B cell (primary cell): ENCODE results near the gene CTTN. TPM values are rescaled to one million over a fixed set of nuclear protein-coding genes. Genes with fewer than 3 reads are reported as not detected.
A peak's percentile ranks its signal among the peaks of the same experiment; 100 is the strongest.

ENCODE experiments used
- ATAC-seq: fragments of 200-7000 bp; cut with Tn5 transposase; one replicate; pipeline ENCODE4 v1.10.0; 2021; ENCODE audit warnings: low read depth, mild to moderate bottlenecking, moderate number of reproducible peaks, moderate library complexity
- CTCF ChIA-PET: fragments of 350-600 bp; sonication (Branson Sonifier 250); formaldehyde crosslinking; loops from one replicate; lab custom pipeline; 2021; ENCODE audit warnings: antibody characterized with exemption, inconsistent platforms; lab: Charles Lee
- POLR2A ChIA-PET: fragments of 350-600 bp; sonication (Branson Sonifier 250); formaldehyde crosslinking; loops from one replicate; lab custom pipeline; 2021; ENCODE audit warnings: antibody characterized with exemption; lab: Charles Lee
- DNase-seq: peaks from one replicate; pipeline ENCODE4 v3.0.0; 2013
- H2AFZ ChIP-seq: 2 replicates; pipeline ENCODE4 v1.6.1; 2012; ENCODE audit warnings: mild to moderate bottlenecking, low read depth, low read length; ENCODE audit not compliant: insufficient read depth, poor library complexity, severe bottlenecking
- H3K27ac ChIP-seq, 2 donors: 1 replicate in 1 of 2; 2 replicates in 1 of 2; pipeline ENCODE4 v1.5.1; 2012 to 2013; ENCODE audit warnings: low read length in 2 of 2, mild to moderate bottlenecking in 2 of 2, moderate library complexity in 1 of 2
- H3K27me3 ChIP-seq, 4 experiments: fragments of 200-600 bp in 1 of 4; sonication (generic) in 1 of 4; replicated peaks in 1 of 4; 1 replicate in 2 of 4; 2 replicates in 2 of 4; pipeline versions ENCODE4 v1.6.1 to v1.7.0; 2013 to 2016; ENCODE audit warnings: low read length in 3 of 4, mild to moderate bottlenecking in 2 of 4, mixed read lengths in 1 of 4, moderate library complexity in 1 of 4; ENCODE audit not compliant: insufficient read depth in 4 of 4, control insufficient read depth in 3 of 4; ENCODE audit errors: control extremely low read depth in 1 of 4
- H3K36me3 ChIP-seq, 2 experiments: replicated peaks in 1 of 2; 1 replicate in 1 of 2; 2 replicates in 1 of 2; pipeline versions ENCODE4 v1.6.1 to v1.7.1; 2013; ENCODE audit warnings: low read length in 1 of 2; ENCODE audit not compliant: insufficient read depth in 2 of 2, control insufficient read depth in 1 of 2; ENCODE audit errors: control extremely low read depth in 1 of 2, extremely low read depth in 1 of 2
- H3K4me1 ChIP-seq, 2 donors: fragments of 200-600 bp in 1 of 2; sonication (generic) in 1 of 2; 1 replicate in 1 of 2; 2 replicates in 1 of 2; pipeline versions ENCODE4 v1.5.1 to v1.6.1; 2013 to 2017; ENCODE audit warnings: low read length in 2 of 2; ENCODE audit not compliant: control insufficient read depth in 2 of 2, insufficient read depth in 2 of 2
- H3K4me2 ChIP-seq: replicated peaks from 2 replicates; pipeline ENCODE3; 2012; ENCODE audit warnings: mild to moderate bottlenecking, low read depth, low read length; ENCODE audit not compliant: poor library complexity, severe bottlenecking
- H3K4me3 ChIP-seq, 5 experiments: fragments of 200-600 bp in 1 of 5; sonication (generic) in 1 of 5; 1 replicate in 3 of 5; 2 replicates in 2 of 5; pipeline versions ENCODE4 v1.5.1 to v1.7.0; 2011 to 2016; ENCODE audit warnings: low read length in 4 of 5, mild to moderate bottlenecking in 4 of 5, low read depth in 2 of 5, control low read depth in 1 of 5, moderate library complexity in 1 of 5; ENCODE audit not compliant: insufficient read depth in 1 of 5; ENCODE audit errors: control extremely low read depth in 1 of 5, extremely low read depth in 1 of 5
- H3K79me2 ChIP-seq: fragments of 200-600 bp; sonication (generic); one replicate; pipeline ENCODE4 v1.6.0; 2016; ENCODE audit warnings: low read length; ENCODE audit not compliant: control insufficient read depth, insufficient read depth
- H3K9ac ChIP-seq: fragments of 200-600 bp; sonication (generic); 2 replicates; pipeline ENCODE4 v1.6.1; 2017; ENCODE audit warnings: mild to moderate bottlenecking, low read length, moderate library complexity
- H3K9me3 ChIP-seq, 3 donors: one replicate each; pipeline versions ENCODE4 v1.6.1 to v1.7.1; 2013; ENCODE audit warnings: low read length in 2 of 3; ENCODE audit not compliant: control insufficient read depth in 2 of 3, insufficient read depth in 1 of 3; ENCODE audit errors: control extremely low read depth in 1 of 3
- H4K20me1 ChIP-seq: 2 replicates; pipeline ENCODE4 v1.6.0; 2012; ENCODE audit warnings: mild to moderate bottlenecking, low read length; ENCODE audit not compliant: insufficient read depth, control insufficient read depth, poor library complexity, severe bottlenecking
- H3K27ac Mint-ChIP-seq: one replicate; pipeline ENCODE4 v1.8.0; 2021; ENCODE audit warnings: mixed read lengths
- H3K27me3 Mint-ChIP-seq: one replicate; pipeline ENCODE4 v1.8.0; 2021; ENCODE audit warnings: mixed read lengths
- H3K4me1 Mint-ChIP-seq: one replicate; pipeline ENCODE4 v1.8.0; 2021; ENCODE audit warnings: mixed read lengths
- H3K4me3 Mint-ChIP-seq: one replicate; pipeline ENCODE4 v1.8.0; 2021; ENCODE audit warnings: mixed read lengths
- H3K9me3 Mint-ChIP-seq: one replicate; pipeline ENCODE4 v1.8.0; 2022; ENCODE audit warnings: mixed read lengths; ENCODE audit not compliant: insufficient read depth
- EZH2 ChIP-seq: IDR thresholded peaks from 2 replicates; pipeline ENCODE4 v1.6.1; 2012; ENCODE audit warnings: borderline replicate concordance, low read depth, mild to moderate bottlenecking, moderate library complexity, low read length; ENCODE audit not compliant: insufficient read depth, poor library complexity, severe bottlenecking
- WGBS: methylation state at CpG from one replicate; pipeline ENCODE4 v1.1.5; 2013; ENCODE audit warnings: missing lambda C conversion rate; ENCODE audit not compliant: insufficient coverage; 5-methylcytosine and 5-hydroxymethylcytosine counted together
- intact Hi-C: fragments of 100-400 bp; cut with micrococcal nuclease; formaldehyde crosslinking; loops from one replicate; pipeline ENCODE4 v1.10.0; 2022
- polyA plus RNA-seq: library from polyadenylated mRNA; depleted of rRNA; stranded (reverse); fragments of >200 nt; gene quantifications from 2 replicates; pipeline ENCODE4 v1.2.3, GENCODE V29; 2012
- total RNA-seq, 2 donors: library from RNA; stranded (reverse); fragments of 120-200 nt in 1 of 2; gene quantifications; 1 replicate in 1 of 2; 2 replicates in 1 of 2; pipeline versions ENCODE4 v1.2.3 to v1.2.4, GENCODE V29; 2013 to 2022
- TF ChIP-seq, protein P1 (sequence below): fragments of 200-600 bp; IDR thresholded peaks from one replicate; pipeline ENCODE4 v1.8.0; 2022; ENCODE audit warnings: antibody characterized with exemption, mild to moderate bottlenecking

CTTN gene
- total and polyA plus RNA-seq, 2 donors (not counting 1 experiment from before 2014, with no cell fraction given) = 0.34 TPM; not detected in 1

DNA sequence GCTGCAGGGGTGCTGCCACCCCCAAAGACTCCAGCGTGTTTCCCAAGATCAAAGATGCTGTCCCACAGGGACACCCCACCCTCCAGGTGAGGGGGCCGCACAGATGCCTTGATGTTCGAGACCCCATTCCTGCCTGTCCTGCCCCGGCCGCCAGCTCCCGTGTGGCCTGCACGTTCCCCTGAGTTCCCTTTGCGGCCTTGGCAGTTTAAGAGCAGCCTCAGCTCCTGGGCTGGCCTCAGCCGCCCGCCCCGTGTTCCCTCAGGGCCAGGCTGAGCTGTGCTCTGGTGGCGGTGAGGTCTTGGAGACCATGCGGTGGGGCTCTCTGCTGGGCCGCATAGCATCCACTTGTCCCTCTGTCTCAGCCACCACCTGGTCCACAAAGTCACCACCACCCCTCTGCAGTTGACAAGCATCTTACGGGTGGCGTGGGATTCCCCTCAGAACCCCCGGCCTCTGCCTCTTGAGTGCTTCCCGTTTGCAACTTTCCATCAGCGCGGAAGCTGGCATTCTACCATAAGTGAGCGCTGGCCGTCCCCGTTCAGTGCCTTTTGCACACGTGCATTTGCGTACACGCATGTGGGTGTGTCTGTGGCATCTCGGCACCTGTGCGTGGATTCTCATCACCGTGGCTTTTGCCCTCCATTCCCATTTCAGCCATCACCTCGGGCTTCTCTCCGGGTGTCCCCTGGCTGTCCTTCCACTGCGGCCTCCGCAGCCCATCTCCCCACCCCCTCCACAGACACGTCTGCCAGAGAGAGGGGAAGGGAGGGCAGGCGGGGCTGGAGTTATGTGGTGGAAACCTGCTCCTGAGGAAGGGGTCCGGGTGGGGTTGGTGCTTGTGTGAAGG is 35.9 kb downstream of the CTTN start:
- WGBS = 69% methylated on average over 30 of the region's 36 CpGs
- Histone ChIP-seq H2AFZ (no peak overlapping the region), H4K20me1 (no peaks in the 10 kb centered on the region), H3K4me2 (no peak overlapping the region), H3K4me3 (no peak overlapping the region), H3K27me3 (peaks cover 0 to 30% (median 0%) of the 10 kb centered on the region in 4 experiments), H3K27ac (no peak overlapping the region), H3K4me1 (peaks cover 19 to 21% of the 10 kb centered on the region in 2 donors), H3K9me3 (peaks cover 0 to 20% (median 0%) of the 10 kb centered on the region in 3 donors), H3K36me3 (no peaks in the 10 kb centered on the region), H3K9ac (no peak overlapping the region), H3K79me2 (no peaks in the 10 kb centered on the region)
- DNase-seq (peak; percentile 23), ATAC-seq (no peak)
- Mint-ChIP-seq H3K27me3 (peaks cover 44% of the 10 kb centered on the region), H3K4me1 (peaks cover 33% of the 10 kb centered on the region), H3K4me3 (no peak overlapping the region), H3K9me3 (no peaks in the 10 kb centered on the region), H3K27ac (no peak overlapping the region)
- TF ChIP-seq EZH2 = no peak
- TF ChIP-seq, protein P1, sequence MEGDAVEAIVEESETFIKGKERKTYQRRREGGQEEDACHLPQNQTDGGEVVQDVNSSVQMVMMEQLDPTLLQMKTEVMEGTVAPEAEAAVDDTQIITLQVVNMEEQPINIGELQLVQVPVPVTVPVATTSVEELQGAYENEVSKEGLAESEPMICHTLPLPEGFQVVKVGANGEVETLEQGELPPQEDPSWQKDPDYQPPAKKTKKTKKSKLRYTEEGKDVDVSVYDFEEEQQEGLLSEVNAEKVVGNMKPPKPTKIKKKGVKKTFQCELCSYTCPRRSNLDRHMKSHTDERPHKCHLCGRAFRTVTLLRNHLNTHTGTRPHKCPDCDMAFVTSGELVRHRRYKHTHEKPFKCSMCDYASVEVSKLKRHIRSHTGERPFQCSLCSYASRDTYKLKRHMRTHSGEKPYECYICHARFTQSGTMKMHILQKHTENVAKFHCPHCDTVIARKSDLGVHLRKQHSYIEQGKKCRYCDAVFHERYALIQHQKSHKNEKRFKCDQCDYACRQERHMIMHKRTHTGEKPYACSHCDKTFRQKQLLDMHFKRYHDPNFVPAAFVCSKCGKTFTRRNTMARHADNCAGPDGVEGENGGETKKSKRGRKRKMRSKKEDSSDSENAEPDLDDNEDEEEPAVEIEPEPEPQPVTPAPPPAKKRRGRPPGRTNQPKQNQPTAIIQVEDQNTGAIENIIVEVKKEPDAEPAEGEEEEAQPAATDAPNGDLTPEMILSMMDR = no peak
- intact Hi-C loops = no loop called here
- ChIA-PET POLR2A (no interaction called here), CTCF (interaction anchor here (0.6 kb wide), 1 partner anchor 358 kb away, joined by 4 read pairs; no protein-coding TSS in a partner anchor)

DNA sequence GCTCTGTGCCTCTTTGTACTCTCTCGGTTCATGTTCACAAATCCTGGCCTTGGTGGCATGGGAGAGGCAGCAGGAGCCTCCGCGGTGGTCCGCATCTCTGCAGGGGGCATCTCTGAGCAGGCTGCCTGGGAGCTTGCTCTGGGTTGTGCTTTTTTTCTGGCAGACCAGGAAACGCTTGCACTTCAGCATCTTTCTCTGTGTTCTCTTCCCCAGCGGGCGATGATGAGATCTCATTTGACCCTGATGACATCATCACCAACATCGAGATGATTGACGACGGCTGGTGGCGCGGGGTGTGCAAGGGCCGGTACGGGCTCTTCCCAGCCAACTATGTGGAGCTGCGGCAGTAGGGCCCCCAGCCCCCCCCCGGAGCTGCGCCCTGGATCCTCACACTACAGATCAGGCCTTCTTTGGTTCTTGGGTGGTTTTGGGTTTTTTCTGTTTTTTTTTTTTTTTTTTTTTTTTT is 36.5 kb downstream of the CTTN start:
- no peak overlapping the region for H3K9ac ChIP-seq
- Mint-ChIP-seq H3K27ac (no peak overlapping the region), H3K4me1 (peaks cover 38% of the 10 kb centered on the region), H3K27me3 (peaks cover 51% of the 10 kb centered on the region), H3K4me3 (no peak overlapping the region), H3K9me3 (no peaks in the 10 kb centered on the region)
- no peaks in the 10 kb centered on the region for H3K36me3 ChIP-seq
- no peak overlapping the region for H3K4me2 ChIP-seq
- 97% methylated on average over 14 of the region's 17 CpGs for WGBS
- peaks cover 0 to 30% (median 2%) of the 10 kb centered on the region in 4 experiments for H3K27me3 ChIP-seq
- CTCF ChIA-PET = no interaction called here
- no peak overlapping the region for H3K27ac ChIP-seq
- POLR2A ChIA-PET = no interaction called here
- no peaks in the 10 kb centered on the region for H4K20me1 ChIP-seq
- DNase-seq (no peak), ATAC-seq (no peak)
- intact Hi-C loops = no loop called here
- no peak overlapping the region for H3K4me3 ChIP-seq
- peaks cover 0 to 19% (median 0%) of the 10 kb centered on the region in 3 donors for H3K9me3 ChIP-seq
- TF ChIP-seq, protein P1 = no peak
- TF ChIP-seq EZH2 = no peak
- H3K79me2 ChIP-seq = no peaks in the 10 kb centered on the region
- no peak overlapping the region for H2AFZ ChIP-seq
- peaks cover 19 to 21% of the 10 kb centered on the region in 2 donors for H3K4me1 ChIP-seq
